ENCODE measurements around the gene ADAMTSL1.

Gene ADAMTSL1

GRCh38 chr9:18610956-18611355, 137.0 kb downstream of the ADAMTSL1 start:
- DNase-seq (ENCODE audit: low read depth in 2 of 2): no peak

DNA sequence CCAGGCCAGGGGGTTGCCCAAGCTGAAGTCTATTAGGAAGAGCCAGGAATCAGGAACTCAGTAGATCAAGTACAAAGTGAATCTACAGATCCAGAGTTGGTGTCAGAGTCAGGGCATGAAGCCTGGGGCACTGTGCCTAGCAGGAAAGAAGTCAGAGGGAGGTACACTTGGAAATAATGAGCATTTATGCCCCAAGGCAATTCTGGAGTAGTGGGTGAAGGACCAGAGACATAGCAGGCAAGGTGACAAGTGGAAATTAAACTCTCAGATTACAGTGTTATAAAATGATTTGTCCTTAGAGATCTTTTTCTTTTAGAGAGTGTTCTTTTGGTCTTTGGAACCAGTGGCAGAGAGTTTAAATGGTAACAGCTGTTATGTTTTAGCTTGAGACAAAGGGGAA, 138.0 kb downstream of the ADAMTSL1 start:
- DNase-seq (ENCODE audit: low read depth in 2 of 2): no peak

DNA sequence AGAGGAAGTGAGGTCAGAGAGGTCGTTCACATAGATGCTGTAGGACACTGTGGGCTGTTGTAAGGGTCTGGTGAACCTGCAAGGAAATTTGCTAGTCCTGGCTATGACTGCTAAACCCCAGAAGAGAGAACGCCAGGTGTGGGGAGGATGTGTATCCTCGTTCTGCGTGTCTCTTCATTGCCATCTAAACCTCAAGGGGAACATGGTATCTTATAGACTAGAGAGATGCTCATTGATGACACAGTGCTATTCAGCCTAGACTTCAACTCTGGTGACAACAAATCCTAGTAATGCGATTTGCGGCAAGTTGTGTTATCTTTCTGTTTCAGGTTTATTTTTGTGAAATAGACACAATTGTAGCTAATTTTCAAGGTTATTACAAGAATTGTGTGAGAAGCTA, 140.2 kb downstream of the ADAMTSL1 start:
- DNase-seq (ENCODE audit: low read depth in 2 of 2): no peak

DNA sequence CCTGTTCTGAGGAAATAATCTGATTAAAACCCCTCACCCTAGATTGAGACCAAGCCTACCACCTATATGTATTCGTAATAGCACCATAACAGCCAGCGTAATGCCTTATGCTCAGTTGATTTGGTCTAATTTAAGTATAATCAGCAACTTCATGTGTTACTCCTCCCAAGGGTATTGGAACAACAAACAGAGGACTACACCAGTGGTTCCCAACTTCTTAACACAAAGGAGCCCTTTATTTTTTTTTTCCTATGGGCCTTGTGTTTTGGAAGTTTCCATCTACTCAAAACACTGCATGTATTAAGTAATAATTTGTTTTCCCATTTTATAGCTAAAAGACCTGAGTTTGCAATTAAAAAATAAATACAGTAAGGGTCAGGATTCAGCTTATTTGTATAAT, 140.7 kb downstream of the ADAMTSL1 start:
- DNase-seq (ENCODE audit: low read depth in 2 of 2): no peak

DNA sequence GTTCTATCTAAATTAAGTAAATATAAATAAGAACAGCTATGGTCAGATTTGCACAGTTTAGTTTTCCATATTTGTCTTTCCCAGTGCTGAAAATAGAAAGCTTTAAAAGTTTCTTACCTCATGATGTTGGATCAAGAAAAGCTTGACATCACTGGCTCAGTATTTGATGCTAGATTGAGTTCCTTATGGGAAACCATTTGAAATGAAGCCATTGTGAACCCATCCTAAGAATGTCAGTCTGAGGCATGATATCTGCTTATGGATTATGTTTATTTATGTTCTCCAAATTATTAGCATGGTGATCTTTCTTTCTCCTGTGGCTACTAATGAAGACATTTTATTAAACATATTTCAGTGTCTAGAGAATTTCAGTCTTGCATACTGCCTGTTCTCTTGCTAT, 143.0 kb downstream of the ADAMTSL1 start:
- no peak for DNase-seq (ENCODE audit: low read depth in 2 of 2)

- no peak for DNase-seq (ENCODE audit: low read depth in 2 of 2)
These were observed 143.8 kb downstream of the ADAMTSL1 start for GRCh38 chr9:18617759-18618158.

DNA sequence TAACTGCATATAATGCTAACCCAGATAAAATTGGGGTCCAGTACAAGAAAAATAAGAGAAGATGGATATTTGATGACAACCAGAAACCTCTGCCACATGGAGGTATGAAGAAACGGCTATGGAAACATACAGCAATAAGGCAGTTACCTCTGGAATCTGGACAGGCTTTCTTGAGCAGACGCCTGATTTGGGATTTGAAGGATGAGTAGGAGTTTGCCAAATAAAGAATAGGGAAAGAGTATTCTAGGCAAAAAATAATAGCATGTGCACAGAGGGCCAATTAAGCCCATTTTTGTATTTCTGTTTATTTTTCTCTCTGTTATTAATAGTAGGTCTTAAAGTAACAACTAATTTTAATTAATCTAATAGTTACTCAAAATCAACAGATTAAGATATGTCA, 144.9 kb downstream of the ADAMTSL1 start:
- no peak for DNase-seq (ENCODE audit: low read depth in 2 of 2)

DNA sequence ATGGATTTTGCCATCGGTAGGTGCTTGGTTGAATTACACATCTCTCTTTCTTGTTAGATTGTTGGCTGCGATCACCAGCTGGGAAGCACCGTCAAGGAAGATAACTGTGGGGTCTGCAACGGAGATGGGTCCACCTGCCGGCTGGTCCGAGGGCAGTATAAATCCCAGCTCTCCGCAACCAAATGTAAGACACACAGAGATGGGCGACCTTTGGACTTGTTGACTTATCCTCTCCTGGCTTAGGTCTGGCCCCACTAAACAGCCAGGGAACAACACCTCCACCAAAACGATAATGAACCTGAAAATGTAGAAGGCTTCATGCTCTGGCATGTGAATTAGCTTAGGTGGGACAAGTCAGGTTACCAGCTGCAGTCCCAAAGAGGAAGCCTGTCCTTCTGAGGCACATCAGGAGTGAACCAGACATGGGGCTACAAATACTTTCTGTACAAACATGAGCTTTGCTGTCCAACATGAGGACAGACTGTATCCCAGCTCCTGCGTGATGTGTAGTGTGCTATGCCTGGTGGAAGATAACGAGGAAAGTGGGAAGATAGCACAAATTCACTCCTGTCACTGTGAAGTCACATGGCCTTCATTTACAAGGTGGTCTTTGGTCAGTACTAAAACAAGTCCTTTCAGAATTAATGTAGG, 148.4 kb downstream of the ADAMTSL1 start:
- no peak for DNase-seq (ENCODE audit: low read depth in 2 of 2)

GRCh38 chr9:18623221-18624079, 149.5 kb downstream of the ADAMTSL1 start:
- DNase-seq (ENCODE audit: low read depth in 2 of 2): no peak

GRCh38 chr9:18626046-18626698, 152.2 kb downstream of the ADAMTSL1 start:
- no peak for DNase-seq (ENCODE audit: low read depth in 2 of 2)

DNA sequence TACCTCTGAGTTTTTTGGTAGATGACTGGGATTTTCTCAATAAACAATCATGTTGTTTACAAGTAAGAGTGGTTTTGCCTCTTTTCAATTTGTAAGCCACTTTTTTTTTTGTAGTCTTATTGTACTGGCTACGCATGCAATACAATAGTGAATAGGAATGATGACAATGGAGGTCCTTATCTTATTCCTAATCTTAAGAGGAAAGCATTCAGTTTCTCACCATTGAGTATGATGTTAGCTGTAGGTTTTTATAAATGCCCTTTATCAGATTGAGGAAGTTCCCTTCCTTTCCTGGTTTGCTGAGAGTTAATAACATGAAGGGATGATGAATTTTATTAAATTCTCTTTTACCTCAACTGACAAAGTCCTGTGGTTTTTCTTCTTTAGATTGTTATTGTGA, 155.2 kb downstream of the ADAMTSL1 start:
- no peak for DNase-seq (ENCODE audit: low read depth in 2 of 2)

DNA sequence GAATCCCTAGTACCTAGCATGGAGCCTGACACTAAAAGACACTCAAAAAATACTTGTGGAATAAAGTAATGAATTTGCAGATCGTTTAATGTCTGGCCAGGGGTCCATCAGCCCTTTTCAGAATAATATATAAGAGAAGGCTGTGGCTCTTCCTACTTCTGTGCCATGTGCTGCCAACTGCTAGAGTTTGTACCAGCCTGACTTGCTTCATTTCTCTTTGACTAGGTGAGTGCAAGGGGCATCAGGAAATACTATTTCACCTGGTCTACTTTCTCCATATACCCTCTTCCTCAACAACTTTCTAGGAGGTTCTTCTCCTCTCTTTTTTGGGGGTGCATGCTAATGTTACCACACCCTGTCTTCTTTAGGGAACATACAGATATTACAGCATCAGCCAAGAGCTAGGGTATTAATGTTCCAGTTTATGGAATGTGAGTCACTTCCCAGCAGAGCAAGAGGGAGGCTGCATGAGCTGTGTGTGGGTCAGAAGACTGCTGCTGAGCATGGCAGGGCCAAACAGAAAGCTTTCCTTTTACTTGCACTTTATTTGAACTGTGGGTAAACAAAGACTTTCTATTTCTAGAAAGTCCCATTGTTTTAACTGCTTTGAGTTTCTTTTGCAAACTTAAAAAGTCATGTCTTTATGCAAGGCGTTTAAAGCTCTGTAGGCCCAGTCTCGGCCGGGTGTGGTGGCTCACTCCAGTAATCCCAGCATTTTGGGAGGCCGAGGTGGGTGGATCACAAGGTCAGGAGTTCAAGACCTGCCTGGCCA, 158.9 kb downstream of the ADAMTSL1 start:
- no peak for DNase-seq (ENCODE audit: low read depth in 2 of 2)

DNA sequence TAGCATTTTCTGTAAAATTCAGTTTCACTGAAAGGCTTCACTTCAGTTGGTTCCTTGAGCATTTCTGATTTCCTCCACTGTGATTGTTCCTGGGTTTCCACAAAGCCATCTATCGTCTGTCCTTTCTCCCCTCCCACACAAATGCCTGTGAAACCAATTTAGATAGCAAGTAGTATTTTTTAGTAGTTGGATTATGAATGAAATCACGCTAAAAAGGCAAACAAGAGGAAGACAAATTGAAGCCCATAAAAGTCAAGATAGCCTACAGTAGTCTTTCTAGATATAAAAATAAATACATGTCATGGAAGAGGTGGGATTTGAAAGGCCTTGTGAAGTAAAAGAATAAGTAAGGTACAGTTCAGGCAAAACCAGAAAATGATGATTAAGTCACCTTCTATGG, 162.8 kb downstream of the ADAMTSL1 start:
- DNase-seq (ENCODE audit: low read depth in 2 of 2): no peak

- no peak for DNase-seq (ENCODE audit: low read depth in 2 of 2)
These were observed 164.7 kb downstream of the ADAMTSL1 start for GRCh38 chr9:18638371-18639249.

GRCh38 chr9:18639911-18640310, 166.0 kb downstream of the ADAMTSL1 start:
- no peak for DNase-seq (ENCODE audit: low read depth in 2 of 2)

DNA sequence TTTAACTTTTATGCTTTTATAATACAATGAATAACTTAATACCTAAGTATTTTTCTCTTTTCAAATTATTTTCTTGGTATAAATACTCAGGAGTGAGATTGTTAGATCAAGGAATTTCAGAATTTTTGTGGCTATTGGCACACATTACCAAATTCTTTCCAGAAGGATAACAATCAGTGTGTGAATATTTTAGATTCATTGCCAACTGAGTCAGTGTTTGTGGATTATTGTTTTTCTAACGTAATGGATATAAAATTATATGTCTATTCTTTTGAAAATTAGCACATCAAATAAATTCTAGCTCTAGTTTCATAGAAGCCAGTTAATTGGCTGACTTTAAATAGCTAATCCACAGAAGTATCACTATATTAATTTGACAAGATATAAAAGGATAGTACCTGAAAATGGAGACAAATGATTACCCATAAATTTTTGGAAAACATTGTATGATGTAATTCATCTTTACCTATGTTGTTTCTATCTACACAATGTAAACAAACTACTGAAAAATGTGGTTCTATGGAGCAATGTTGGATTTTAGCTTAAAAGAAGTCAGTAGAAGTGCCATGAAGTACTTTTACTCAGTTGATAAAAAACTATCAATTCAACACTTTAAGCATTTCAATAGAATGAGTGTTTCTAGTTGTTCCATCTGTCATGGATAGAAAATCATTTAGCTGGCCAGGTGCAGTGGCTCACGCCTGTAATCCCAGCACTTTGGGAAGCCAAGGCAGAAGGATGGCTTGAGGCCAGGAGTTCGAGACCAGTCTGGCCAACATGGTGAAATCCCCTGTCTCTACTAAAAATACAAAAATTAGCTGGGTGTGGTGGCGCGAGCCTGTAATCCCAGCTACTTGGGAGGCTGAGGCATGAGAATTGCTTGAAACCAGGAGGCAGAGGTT, 185.1 kb downstream of the ADAMTSL1 start:
- DNase-seq (ENCODE audit: low read depth in 2 of 2): no peak

DNA sequence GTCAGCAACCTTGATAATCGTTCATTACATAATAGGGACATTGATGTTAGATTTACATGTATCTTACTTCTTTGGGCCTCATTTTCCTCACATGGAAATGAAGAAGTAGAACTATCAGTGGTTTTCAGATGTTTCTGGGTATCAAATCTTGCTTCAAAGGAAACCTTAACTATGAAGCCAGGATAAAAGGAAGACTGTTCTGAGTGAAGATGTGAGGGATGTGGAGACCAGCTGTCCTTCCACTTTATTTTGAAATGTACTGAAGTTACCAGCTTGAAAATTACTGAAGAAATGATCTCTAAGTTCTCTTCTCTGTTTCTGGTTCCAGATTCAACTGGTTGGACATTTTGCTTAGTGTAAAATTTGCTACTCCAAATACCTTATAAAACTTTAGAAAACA, 186.0 kb downstream of the ADAMTSL1 start:
- no peak for DNase-seq (ENCODE audit: low read depth in 2 of 2)

GRCh38 chr9:18662320-18662719, 188.4 kb downstream of the ADAMTSL1 start:
- DNase-seq (ENCODE audit: low read depth in 2 of 2): no peak

DNA sequence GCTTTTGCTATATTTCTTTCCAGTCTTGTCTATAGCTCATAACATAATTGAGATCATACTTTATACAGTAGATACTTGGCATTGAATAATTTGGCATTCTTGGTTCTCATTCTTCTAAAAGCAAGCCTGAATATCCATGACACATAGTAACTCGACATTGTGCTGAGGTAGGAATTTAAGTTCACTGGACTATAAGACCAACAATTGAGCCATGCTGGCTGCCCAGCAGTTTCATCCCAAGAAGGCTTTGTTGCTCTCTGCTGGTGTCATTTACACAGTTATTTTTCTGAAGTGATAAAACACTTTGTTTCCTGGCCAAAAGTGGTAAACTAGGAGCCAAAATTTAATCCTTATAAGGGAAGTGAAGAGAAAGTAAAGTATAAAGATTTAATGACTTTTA, 192.0 kb downstream of the ADAMTSL1 start:
- DNase-seq (ENCODE audit: low read depth in 2 of 2): no peak

DNA sequence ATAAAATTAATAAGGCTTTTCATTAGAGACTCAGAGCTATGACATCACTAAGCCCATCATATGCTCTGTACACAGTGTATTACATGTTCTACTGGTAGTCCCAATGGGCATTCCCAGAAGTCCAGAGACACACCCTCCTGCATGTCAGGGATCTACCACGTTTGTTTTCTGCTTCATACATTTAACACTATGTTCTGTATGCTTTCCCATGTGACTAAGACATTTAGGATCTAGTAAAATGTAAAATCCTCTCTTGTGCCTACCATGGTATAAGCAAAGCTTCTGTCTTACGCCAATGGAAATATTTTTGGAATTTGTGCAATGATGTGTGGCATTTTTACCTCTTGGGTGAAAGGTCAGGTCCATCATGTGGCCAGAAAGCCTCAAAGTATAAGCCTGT, 192.4 kb downstream of the ADAMTSL1 start:
- DNase-seq (ENCODE audit: low read depth in 2 of 2): no peak

All from stimulated activated CD8-positive, alpha-beta memory T cell treated with anti-CD3 and anti-CD28 coated beads, Interleukin-7, amount 100 ng/mL, for 1 hour (primary cell).